B cell (primary cell): ENCODE results near the gene PTH1R. TPM values are rescaled to one million over a fixed set of nuclear protein-coding genes. Genes with fewer than 3 reads are reported as not detected.

Experiments
- ATAC-seq: fragments of 200-7000 bp; cut with Tn5 transposase; one replicate; pipeline ENCODE4 v1.10.0; 2021; ENCODE audit warnings: low read depth, mild to moderate bottlenecking, moderate number of reproducible peaks, moderate library complexity
- CTCF ChIA-PET: fragments of 350-600 bp; sonication (Branson Sonifier 250); formaldehyde crosslinking; loops from one replicate; lab custom pipeline; 2021; ENCODE audit warnings: antibody characterized with exemption, inconsistent platforms; lab: Charles Lee
- POLR2A ChIA-PET: fragments of 350-600 bp; sonication (Branson Sonifier 250); formaldehyde crosslinking; loops from one replicate; lab custom pipeline; 2021; ENCODE audit warnings: antibody characterized with exemption; lab: Charles Lee
- DNase-seq: peaks from one replicate; pipeline ENCODE4 v3.0.0; 2013
- H2AFZ ChIP-seq: 2 replicates; pipeline ENCODE4 v1.6.1; 2012; ENCODE audit warnings: mild to moderate bottlenecking, low read depth, low read length; ENCODE audit not compliant: insufficient read depth, poor library complexity, severe bottlenecking
- H3K27ac ChIP-seq, 2 donors: 1 replicate in 1 of 2; 2 replicates in 1 of 2; pipeline ENCODE4 v1.5.1; 2012 to 2013; ENCODE audit warnings: low read length in 2 of 2, mild to moderate bottlenecking in 2 of 2, moderate library complexity in 1 of 2
- H3K27me3 ChIP-seq, 4 experiments: fragments of 200-600 bp in 1 of 4; sonication (generic) in 1 of 4; replicated peaks in 1 of 4; 1 replicate in 2 of 4; 2 replicates in 2 of 4; pipeline versions ENCODE4 v1.6.1 to v1.7.0; 2013 to 2016; ENCODE audit warnings: low read length in 3 of 4, mild to moderate bottlenecking in 2 of 4, mixed read lengths in 1 of 4, moderate library complexity in 1 of 4; ENCODE audit not compliant: insufficient read depth in 4 of 4, control insufficient read depth in 3 of 4; ENCODE audit errors: control extremely low read depth in 1 of 4
- H3K36me3 ChIP-seq, 2 experiments: replicated peaks in 1 of 2; 1 replicate in 1 of 2; 2 replicates in 1 of 2; pipeline versions ENCODE4 v1.6.1 to v1.7.1; 2013; ENCODE audit warnings: low read length in 1 of 2; ENCODE audit not compliant: insufficient read depth in 2 of 2, control insufficient read depth in 1 of 2; ENCODE audit errors: control extremely low read depth in 1 of 2, extremely low read depth in 1 of 2
- H3K4me1 ChIP-seq, 2 donors: fragments of 200-600 bp in 1 of 2; sonication (generic) in 1 of 2; 1 replicate in 1 of 2; 2 replicates in 1 of 2; pipeline versions ENCODE4 v1.5.1 to v1.6.1; 2013 to 2017; ENCODE audit warnings: low read length in 2 of 2; ENCODE audit not compliant: control insufficient read depth in 2 of 2, insufficient read depth in 2 of 2
- H3K4me2 ChIP-seq: replicated peaks from 2 replicates; pipeline ENCODE3; 2012; ENCODE audit warnings: mild to moderate bottlenecking, low read depth, low read length; ENCODE audit not compliant: poor library complexity, severe bottlenecking
- H3K4me3 ChIP-seq, 5 experiments: fragments of 200-600 bp in 1 of 5; sonication (generic) in 1 of 5; 1 replicate in 3 of 5; 2 replicates in 2 of 5; pipeline versions ENCODE4 v1.5.1 to v1.7.0; 2011 to 2016; ENCODE audit warnings: low read length in 4 of 5, mild to moderate bottlenecking in 4 of 5, low read depth in 2 of 5, control low read depth in 1 of 5, moderate library complexity in 1 of 5; ENCODE audit not compliant: insufficient read depth in 1 of 5; ENCODE audit errors: control extremely low read depth in 1 of 5, extremely low read depth in 1 of 5
- H3K79me2 ChIP-seq: fragments of 200-600 bp; sonication (generic); one replicate; pipeline ENCODE4 v1.6.0; 2016; ENCODE audit warnings: low read length; ENCODE audit not compliant: control insufficient read depth, insufficient read depth
- H3K9ac ChIP-seq: fragments of 200-600 bp; sonication (generic); 2 replicates; pipeline ENCODE4 v1.6.1; 2017; ENCODE audit warnings: mild to moderate bottlenecking, low read length, moderate library complexity
- H3K9me3 ChIP-seq, 3 donors: one replicate each; pipeline versions ENCODE4 v1.6.1 to v1.7.1; 2013; ENCODE audit warnings: low read length in 2 of 3; ENCODE audit not compliant: control insufficient read depth in 2 of 3, insufficient read depth in 1 of 3; ENCODE audit errors: control extremely low read depth in 1 of 3
- H4K20me1 ChIP-seq: 2 replicates; pipeline ENCODE4 v1.6.0; 2012; ENCODE audit warnings: mild to moderate bottlenecking, low read length; ENCODE audit not compliant: insufficient read depth, control insufficient read depth, poor library complexity, severe bottlenecking
- H3K27ac Mint-ChIP-seq: one replicate; pipeline ENCODE4 v1.8.0; 2021; ENCODE audit warnings: mixed read lengths
- H3K27me3 Mint-ChIP-seq: one replicate; pipeline ENCODE4 v1.8.0; 2021; ENCODE audit warnings: mixed read lengths
- H3K4me1 Mint-ChIP-seq: one replicate; pipeline ENCODE4 v1.8.0; 2021; ENCODE audit warnings: mixed read lengths
- H3K4me3 Mint-ChIP-seq: one replicate; pipeline ENCODE4 v1.8.0; 2021; ENCODE audit warnings: mixed read lengths
- H3K9me3 Mint-ChIP-seq: one replicate; pipeline ENCODE4 v1.8.0; 2022; ENCODE audit warnings: mixed read lengths; ENCODE audit not compliant: insufficient read depth
- CTCF ChIP-seq: fragments of 200-600 bp; IDR thresholded peaks from one replicate; pipeline ENCODE4 v1.8.0; 2022; ENCODE audit warnings: antibody characterized with exemption, mild to moderate bottlenecking
- EZH2 ChIP-seq: IDR thresholded peaks from 2 replicates; pipeline ENCODE4 v1.6.1; 2012; ENCODE audit warnings: borderline replicate concordance, low read depth, mild to moderate bottlenecking, moderate library complexity, low read length; ENCODE audit not compliant: insufficient read depth, poor library complexity, severe bottlenecking
- WGBS: methylation state at CpG from one replicate; pipeline ENCODE4 v1.1.5; 2013; ENCODE audit warnings: missing lambda C conversion rate; ENCODE audit not compliant: insufficient coverage; 5-methylcytosine and 5-hydroxymethylcytosine counted together
- intact Hi-C: fragments of 100-400 bp; cut with micrococcal nuclease; formaldehyde crosslinking; loops from one replicate; pipeline ENCODE4 v1.10.0; 2022
- polyA plus RNA-seq: library from polyadenylated mRNA; depleted of rRNA; stranded (reverse); fragments of >200 nt; gene quantifications from 2 replicates; pipeline ENCODE4 v1.2.3, GENCODE V29; 2012
- total RNA-seq, 2 donors: library from RNA; stranded (reverse); fragments of 120-200 nt in 1 of 2; gene quantifications; 1 replicate in 1 of 2; 2 replicates in 1 of 2; pipeline versions ENCODE4 v1.2.3 to v1.2.4, GENCODE V29; 2013 to 2022

Gene PTH1R
- total and polyA plus RNA-seq, 2 donors (not counting 1 experiment from before 2014, with no cell fraction given), result not detected

GRCh38 chr3:46900356-46900755, 22.8 kb downstream of the PTH1R start:
- Histone ChIP-seq H3K79me2 (no peaks in the 10 kb centered on the region), H2AFZ (no peak overlapping the region), H3K27ac (no peak overlapping the region), H3K36me3 (no peaks in the 10 kb centered on the region), H3K4me1 (peaks cover 9 to 10% of the 10 kb centered on the region in 2 donors), H4K20me1 (no peaks in the 10 kb centered on the region), H3K27me3 (peaks cover 0 to 26% (median 5%) of the 10 kb centered on the region in 4 experiments), H3K4me3 (no peak overlapping the region), H3K9me3 (no peaks in the 10 kb centered on the region), H3K4me2 (no peak overlapping the region), H3K9ac (no peak overlapping the region)
- H3K27ac Mint-ChIP-seq, result no peak overlapping the region
- CTCF ChIA-PET, result interaction anchor here (1.3 to 4.2 kb wide), 2 partner anchors 9 to 10 kb away, joined by 5 to 17 read pairs; no protein-coding TSS in a partner anchor
- no peak overlapping the region for H3K4me3 Mint-ChIP-seq
- POLR2A ChIA-PET, result no interaction called here
- intact Hi-C loops, result no loop called here
- H3K4me1 Mint-ChIP-seq, result peaks cover 9% of the 10 kb centered on the region
- WGBS, result 80% methylated on average over 1 of the region's 6 CpGs
- H3K27me3 Mint-ChIP-seq, result peaks cover 20% of the 10 kb centered on the region
- H3K9me3 Mint-ChIP-seq, result no peaks in the 10 kb centered on the region
- DNase-seq (no peak), ATAC-seq (no peak)
- TF ChIP-seq EZH2 (no peak), CTCF (no peak)

DNA sequence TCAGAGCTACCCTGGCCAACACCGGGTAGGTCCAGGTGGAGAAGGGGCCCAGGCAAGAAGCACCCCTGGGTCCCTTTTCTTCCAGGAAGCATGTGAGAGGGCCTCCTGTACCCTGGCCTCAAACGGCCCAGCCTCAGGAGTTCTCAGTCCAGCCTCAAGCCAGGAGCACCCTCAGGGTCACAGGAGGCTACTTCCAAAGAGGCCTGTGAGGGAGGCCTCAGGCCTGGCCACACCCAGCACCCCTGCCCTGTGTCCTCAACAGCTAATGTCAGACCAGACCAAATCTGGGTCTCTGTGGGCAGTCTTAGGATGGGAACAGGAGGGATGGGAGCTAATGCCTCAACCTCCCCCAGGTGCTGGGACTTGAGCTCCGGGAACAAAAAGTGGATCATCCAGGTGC, 23.5 kb downstream of the PTH1R start:
- ChIA-PET POLR2A (no interaction called here), CTCF (interaction anchor here (1.3 to 4.2 kb wide), 2 partner anchors 8 to 10 kb away, joined by 5 to 17 read pairs; no protein-coding TSS in a partner anchor)
- H3K9me3 ChIP-seq, result no peaks in the 10 kb centered on the region
- H3K27ac ChIP-seq, result no peak overlapping the region
- no peak overlapping the region for H3K4me3 ChIP-seq
- peaks cover 0 to 21% (median 4%) of the 10 kb centered on the region in 4 experiments for H3K27me3 ChIP-seq
- no peak overlapping the region for H3K27ac Mint-ChIP-seq
- H4K20me1 ChIP-seq, result no peaks in the 10 kb centered on the region
- peaks cover 9 to 10% of the 10 kb centered on the region in 2 donors for H3K4me1 ChIP-seq
- peaks cover 15% of the 10 kb centered on the region for H3K27me3 Mint-ChIP-seq
- no peak for ATAC-seq
- H3K9ac ChIP-seq, result no peak overlapping the region
- no peak overlapping the region for H3K4me3 Mint-ChIP-seq
- no peaks in the 10 kb centered on the region for H3K79me2 ChIP-seq
- DNase-seq, result no peak
- H3K9me3 Mint-ChIP-seq, result no peaks in the 10 kb centered on the region
- intact Hi-C loops, result no loop called here
- no peak for TF ChIP-seq CTCF
- TF ChIP-seq EZH2, result no peak
- H3K36me3 ChIP-seq, result no peaks in the 10 kb centered on the region
- no peak overlapping the region for H3K4me2 ChIP-seq
- H3K4me1 Mint-ChIP-seq, result peaks cover 9% of the 10 kb centered on the region
- 89% methylated on average over 3 of the region's 3 CpGs for WGBS
- no peak overlapping the region for H2AFZ ChIP-seq
